HG02885 (cell line): ENCODE results near the gene PDE4D.

Source experiments
- ATAC-seq: cut with Tn5 transposase; IDR thresholded peaks from one replicate; pipeline ENCODE4 v1.9.1; 2021; ENCODE audit warnings: mild to moderate bottlenecking; ENCODE audit not compliant: unreplicated experiment, poor library complexity

Gene PDE4D

GRCh38 chr5:59460368-59461153 lies 433.0 kb downstream of the PDE4D start:
- no peak for ATAC-seq

GRCh38 chr5:59458966-59459729 lies 434.4 kb downstream of the PDE4D start:
- no peak for ATAC-seq

- no peak for ATAC-seq
Observed at GRCh38 chr5:59458321-59458720, 435.2 kb downstream of the PDE4D start.

GRCh38 chr5:59449905-59450644 lies 443.5 kb downstream of the PDE4D start:
- ATAC-seq: no peak

GRCh38 chr5:59446356-59446755 lies 447.2 kb downstream of the PDE4D start:
- ATAC-seq: no peak

GRCh38 chr5:59445741-59446140 lies 447.8 kb downstream of the PDE4D start:
- no peak for ATAC-seq

- ATAC-seq: no peak
Observed at GRCh38 chr5:59439303-59439702, 454.2 kb downstream of the PDE4D start.

- ATAC-seq: no peak
Observed at GRCh38 chr5:59437176-59437575, 456.4 kb downstream of the PDE4D start.

GRCh38 chr5:59436364-59437148 lies 457.0 kb downstream of the PDE4D start:
- no peak for ATAC-seq

- no peak for ATAC-seq
Observed at GRCh38 chr5:59433174-59433573, 460.4 kb downstream of the PDE4D start.

- ATAC-seq: no peak
Observed at GRCh38 chr5:59430066-59430685, 463.4 kb downstream of the PDE4D start.

- no peak for ATAC-seq
Observed at GRCh38 chr5:59428391-59428790, 465.1 kb downstream of the PDE4D start.

- ATAC-seq: no peak
Observed at GRCh38 chr5:59424515-59424914, 469.0 kb downstream of the PDE4D start.

GRCh38 chr5:59423021-59423420 lies 470.5 kb downstream of the PDE4D start:
- ATAC-seq: no peak

GRCh38 chr5:59421986-59422941 lies 471.3 kb downstream of the PDE4D start:
- ATAC-seq: no peak

- no peak for ATAC-seq
Observed at GRCh38 chr5:59420596-59420995, 472.9 kb downstream of the PDE4D start.

- no peak for ATAC-seq
Observed at GRCh38 chr5:59418808-59419207, 474.7 kb downstream of the PDE4D start.

- no peak for ATAC-seq
Observed at GRCh38 chr5:59416451-59416850, 477.1 kb downstream of the PDE4D start.

GRCh38 chr5:59416026-59416425 lies 477.5 kb downstream of the PDE4D start:
- no peak for ATAC-seq
